OCI-LY3 (cell line): ENCODE measurements around the gene NCMAP.
A peak's percentile ranks its signal among the peaks of the same experiment; 100 is the strongest.

ENCODE experiments used
- H2AFZ ChIP-seq: fragments of 200-600, 300-600 bp; shearing (Covaris generic); 2 replicates; pipeline ENCODE4 v1.6.0; 2014; ENCODE audit warnings: antibody characterized with exemption, low read depth, low read length
- H3K27ac ChIP-seq: fragments of 200-600, 300-600 bp; sonication (generic); 2 replicates; pipeline ENCODE4 v1.5.1; 2014; ENCODE audit warnings: mild to moderate bottlenecking, low read length, moderate library complexity, mixed read lengths
- H3K27me3 ChIP-seq: fragments of 200-600, 300-600 bp; sonication (generic); 2 replicates; pipeline ENCODE4 v1.6.1; 2014; ENCODE audit warnings: low read depth, low read length, mixed read lengths
- H3K36me3 ChIP-seq: fragments of 200-600, 300-600 bp; sonication (generic); replicated peaks from 2 replicates; pipeline ENCODE3; 2014; ENCODE audit warnings: low read depth, low read length, mixed read lengths
- H3K4me1 ChIP-seq: fragments of 300-600, 200-600 bp; sonication (generic); 2 replicates; pipeline ENCODE4 v1.6.1; 2014; ENCODE audit warnings: low read length, mixed read lengths
- H3K4me2 ChIP-seq: fragments of 200-600, 300-600 bp; sonication (generic); 2 replicates; pipeline ENCODE4 v1.6.1; 2014; ENCODE audit warnings: low read length, mixed read lengths
- H3K4me3 ChIP-seq: fragments of 300-600, 200-600 bp; sonication (generic); 2 replicates; pipeline ENCODE4 v1.5.1; 2014; ENCODE audit warnings: antibody characterized with exemption, mild to moderate bottlenecking, low read length, moderate library complexity
- H3K79me2 ChIP-seq: fragments of 300-600, 200-600 bp; shearing (Covaris generic); 2 replicates; pipeline ENCODE4 v1.6.1; 2014; ENCODE audit warnings: mild to moderate bottlenecking, low read length, mixed read lengths
- H3K9ac ChIP-seq: fragments of 300-600, 200-600 bp; shearing (Covaris generic); 2 replicates; pipeline ENCODE4 v1.6.0; 2014; ENCODE audit warnings: mild to moderate bottlenecking, low read length, moderate library complexity
- H3K9me3 ChIP-seq: fragments of 200-600, 300-600 bp; shearing (Covaris generic); 2 replicates; pipeline ENCODE4 v1.6.1; 2014; ENCODE audit warnings: low read length, mixed read lengths; ENCODE audit not compliant: insufficient read depth
- H4K20me1 ChIP-seq: fragments of 200-600, 300-600 bp; sonication (generic); 2 replicates; pipeline ENCODE4 v1.6.1; 2016; ENCODE audit warnings: low read length, mixed read lengths; ENCODE audit not compliant: insufficient read depth
- CTCF ChIP-seq: fragments of 200-600, 300-600 bp; sonication (generic); IDR thresholded peaks from 2 replicates; pipeline ENCODE4 v1.5.1; 2014; ENCODE audit warnings: antibody characterized with exemption, low read length, low read depth
- EZH2phosphoT487 ChIP-seq: fragments of 200-600 bp; shearing (Covaris generic); IDR thresholded peaks from 2 replicates; pipeline ENCODE4 v1.6.1; 2018; ENCODE audit warnings: antibody characterized with exemption, mixed run types, low read depth

NCMAP gene

GRCh38 chr1:24644100-24644384, 88.2 kb downstream of the NCMAP start:
- Histone ChIP-seq H3K36me3 (peaks cover 37% of the 10 kb centered on the region), H3K9ac (peak overlapping the region; percentile 95), H3K4me1 (peaks cover 20% of the 10 kb centered on the region), H3K27ac (peak overlapping the region; percentile 73), H2AFZ (no peak overlapping the region), H3K4me3 (peak overlapping the region; percentile 94), H4K20me1 (peaks cover 22% of the 10 kb centered on the region), H3K4me2 (peak overlapping the region; percentile 89), H3K79me2 (peaks cover 66% of the 10 kb centered on the region), H3K27me3 (no peaks in the 10 kb centered on the region), H3K9me3 (no peaks in the 10 kb centered on the region)
- TF ChIP-seq CTCF (no peak), EZH2phosphoT487 (no peak)

- H3K27me3 ChIP-seq: no peaks in the 10 kb centered on the region
- no peak overlapping the region for H3K4me3 ChIP-seq
- peaks cover 62% of the 10 kb centered on the region for H3K79me2 ChIP-seq
- no peaks in the 10 kb centered on the region for H3K9me3 ChIP-seq
- peaks cover 72% of the 10 kb centered on the region for H3K36me3 ChIP-seq
- H3K4me2 ChIP-seq: no peak overlapping the region
- TF ChIP-seq EZH2phosphoT487 (no peak), CTCF (no peak)
- H3K4me1 ChIP-seq: peaks cover 14% of the 10 kb centered on the region
- no peak overlapping the region for H3K27ac ChIP-seq
- no peak overlapping the region for H3K9ac ChIP-seq
- H2AFZ ChIP-seq: no peak overlapping the region
- H4K20me1 ChIP-seq: peaks cover 20% of the 10 kb centered on the region
These were observed 93.0 kb downstream of the NCMAP start for GRCh38 chr1:24648919-24649318.

- no peak overlapping the region for H3K4me2 ChIP-seq
- no peak overlapping the region for H3K9ac ChIP-seq
- H3K79me2 ChIP-seq: peaks cover 59% of the 10 kb centered on the region
- peaks cover 19% of the 10 kb centered on the region for H3K4me1 ChIP-seq
- TF ChIP-seq CTCF (no peak), EZH2phosphoT487 (no peak)
- no peak overlapping the region for H3K27ac ChIP-seq
- no peak overlapping the region for H2AFZ ChIP-seq
- peaks cover 85% of the 10 kb centered on the region for H3K36me3 ChIP-seq
- no peaks in the 10 kb centered on the region for H3K9me3 ChIP-seq
- 0 out of 2 replicates have a peak, but pooled peaks cover 5% of the 10 kb centered on the region for H4K20me1 ChIP-seq
- H3K27me3 ChIP-seq: no peaks in the 10 kb centered on the region
- no peak overlapping the region for H3K4me3 ChIP-seq
These were observed 96.5 kb downstream of the NCMAP start for GRCh38 chr1:24652382-24652781.

- TF ChIP-seq CTCF (no peak), EZH2phosphoT487 (no peak)
- Histone ChIP-seq H3K9me3 (no peaks in the 10 kb centered on the region), H3K9ac (no peak overlapping the region), H3K27ac (no peak overlapping the region), H4K20me1 (0 out of 2 replicates have a peak, but pooled peaks cover 10% of the 10 kb centered on the region), H2AFZ (no peak overlapping the region), H3K36me3 (peaks cover 77% of the 10 kb centered on the region), H3K27me3 (no peaks in the 10 kb centered on the region), H3K4me1 (peaks cover 26% of the 10 kb centered on the region), H3K4me3 (no peak overlapping the region), H3K79me2 (peaks cover 64% of the 10 kb centered on the region), H3K4me2 (no peak overlapping the region)
These were observed 98.1 kb downstream of the NCMAP start for GRCh38 chr1:24654010-24654409.
